GM23248 (cell line): ENCODE results near the gene LLPH.

ENCODE experiments used
- EZH2 ChIP-seq: fragments of 200-600 bp; sonication (generic); IDR thresholded peaks from 2 replicates; pipeline ENCODE4 v1.6.1; 2018; ENCODE audit warnings: antibody characterized with exemption, mild to moderate bottlenecking; ENCODE audit not compliant: insufficient read depth, poor library complexity, severe bottlenecking
- EZH2phosphoT487 ChIP-seq: fragments of 200-600 bp; sonication (generic); IDR thresholded peaks from 2 replicates; pipeline ENCODE4 v1.6.1; 2018; ENCODE audit warnings: antibody characterized with exemption, moderate library complexity, mild to moderate bottlenecking, low read depth; ENCODE audit not compliant: insufficient read depth

GRCh38 chr12:66087365-66087943, 43.1 kb downstream of the LLPH start:
- TF ChIP-seq EZH2 (no peak), EZH2phosphoT487 (no peak)
